Esophagus squamous epithelium (tissue), 5 donors: ENCODE data around the gene MBOAT2. TPM values are rescaled to one million over a fixed set of nuclear protein-coding genes. Genes with fewer than 3 reads are reported as not detected.
"Not testable (repeated sequence)": the region's sequence is repeated elsewhere in the genome, so short reads cannot be mapped to it uniquely, and the experiment has no call there.

Experiments used
- DNase-seq: peaks from one replicate; lab custom pipeline; 2025; lab: John Stamatoyannopoulos, UW
- H3K27ac ChIP-seq, 4 donors: fragments of 200-600 bp; sonication (generic); one replicate each; pipeline ENCODE4 v1.5.1; 2016 to 2019; ENCODE audit warnings: mild to moderate bottlenecking in 1 of 4
- H3K27me3 ChIP-seq, 4 donors: fragments of 200-600 bp; sonication (generic); 1 replicate in 3 of 4; 2 replicates in 1 of 4; pipeline versions ENCODE4 v1.5.1 to v1.6.0; 2017 to 2021; ENCODE audit warnings: antibody characterized with exemption in 1 of 4
- H3K36me3 ChIP-seq, 3 donors: fragments of 200-600 bp; sonication (generic); one replicate each; pipeline ENCODE4 v1.5.1; 2016 to 2019
- H3K4me1 ChIP-seq, 3 donors: fragments of 200-600 bp; sonication (generic); one replicate each; pipeline ENCODE4 v1.5.1; 2017 to 2019
- H3K4me3 ChIP-seq, 4 donors: fragments of 200-600 bp; sonication (generic); 1 replicate in 3 of 4; 2 replicates in 1 of 4; pipeline ENCODE4 v1.5.1; 2016 to 2019; ENCODE audit warnings: mild to moderate bottlenecking in 2 of 4, moderate library complexity in 1 of 4
- H3K9me3 ChIP-seq, 3 donors: fragments of 200-600 bp; sonication (generic); one replicate each; pipeline ENCODE4 v1.5.1; 2016 to 2019
- CTCF ChIP-seq, 6 experiments: fragments of 450-650 bp in 4 of 6; fragments of 200-600 bp in 2 of 6; sonication (generic) in 2 of 6; IDR thresholded peaks; one replicate each; pipeline ENCODE4 v1.5.1; 2016 to 2019; ENCODE audit warnings: antibody characterized with exemption in 6 of 6, mild to moderate bottlenecking in 4 of 6, moderate library complexity in 4 of 6
- POLR2A ChIP-seq, 4 donors: fragments of 450-650 bp; IDR thresholded peaks; one replicate each; pipeline ENCODE4 v1.6.1; 2017; ENCODE audit warnings: antibody characterized with exemption in 4 of 4, mild to moderate bottlenecking in 4 of 4, moderate library complexity in 3 of 4
- WGBS, 2 donors: methylation state at CpG; one replicate each; pipeline ENCODE4 v1.1.5; 2018; 5-methylcytosine and 5-hydroxymethylcytosine counted together
- intact Hi-C: fragments of 100-400 bp; cut with DNase I; formaldehyde crosslinking; loops from one replicate; pipeline ENCODE4 v1.15.0; 2022
- total RNA-seq, 4 donors: library from RNA; depleted of rRNA; stranded (reverse); fragments of >200 nt; gene quantifications; one replicate each; pipeline ENCODE4 v1.1.0, GENCODE V29; 2016
- donor health status: DM: yes; HTN: yes; CAD: no.

MBOAT2 gene
- total RNA-seq, 4 donors from 2014 or later, result 56.6 to 110 (median 73.1) TPM

DNA sequence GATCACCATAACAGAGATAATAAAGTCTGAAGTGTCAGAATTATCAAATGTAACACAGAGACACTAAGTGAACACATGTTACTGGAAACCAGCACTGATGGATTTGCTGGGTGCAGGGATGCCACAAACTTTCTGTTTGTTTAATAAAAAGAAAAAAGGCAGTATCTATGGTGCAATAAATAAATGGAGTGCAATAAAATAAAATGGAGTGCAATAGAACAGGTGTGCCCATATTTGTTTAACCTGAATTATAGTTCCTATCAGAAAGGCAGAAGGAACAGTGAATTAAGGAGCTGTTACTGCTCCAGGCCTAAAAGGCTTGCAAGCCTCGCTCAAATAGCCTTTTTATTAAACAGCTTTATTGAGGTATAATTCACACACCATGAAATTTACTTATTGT is 85.1 kb downstream of the MBOAT2 start:
- H3K4me3 ChIP-seq, result no peak overlapping the region
- no peaks in the 10 kb centered on the region for H3K36me3 ChIP-seq
- intact Hi-C loops, result no loop called here
- no peaks in the 10 kb centered on the region for H3K4me1 ChIP-seq
- DNase-seq, result no peak
- TF ChIP-seq POLR2A (IDR thresholded peaks at IDR 0.05) (no peak), CTCF (IDR thresholded peaks at IDR 0.05) (no peak)
- no peak overlapping the region for H3K27ac ChIP-seq
- no peaks in the 10 kb centered on the region for H3K9me3 ChIP-seq
- no peaks in the 10 kb centered on the region for H3K27me3 ChIP-seq
- WGBS, 2 donors, result 76 to 92% methylated on average over 1 of the region's 1 CpG

- Histone ChIP-seq H3K4me1 (no peaks in the 10 kb centered on the region), H3K27me3 (no peaks in the 10 kb centered on the region), H3K27ac (no peak overlapping the region), H3K36me3 (peaks cover 0 to 5% (median 0%) of the 10 kb centered on the region in 3 donors), H3K9me3 (peaks cover 0 to 9% (median 4%) of the 10 kb centered on the region in 3 donors), H3K4me3 (no peak overlapping the region)
- intact Hi-C loops, result no loop called here
- 94 to 99% methylated on average over 4 of the region's 4 CpGs for WGBS, 2 donors
- TF ChIP-seq POLR2A (IDR thresholded peaks at IDR 0.05) (no peak), CTCF (IDR thresholded peaks at IDR 0.05) (no peak)
- DNase-seq, result no peak
Observed at GRCh38 chr2:8915941-8916340, 87.5 kb downstream of the MBOAT2 start.

DNA sequence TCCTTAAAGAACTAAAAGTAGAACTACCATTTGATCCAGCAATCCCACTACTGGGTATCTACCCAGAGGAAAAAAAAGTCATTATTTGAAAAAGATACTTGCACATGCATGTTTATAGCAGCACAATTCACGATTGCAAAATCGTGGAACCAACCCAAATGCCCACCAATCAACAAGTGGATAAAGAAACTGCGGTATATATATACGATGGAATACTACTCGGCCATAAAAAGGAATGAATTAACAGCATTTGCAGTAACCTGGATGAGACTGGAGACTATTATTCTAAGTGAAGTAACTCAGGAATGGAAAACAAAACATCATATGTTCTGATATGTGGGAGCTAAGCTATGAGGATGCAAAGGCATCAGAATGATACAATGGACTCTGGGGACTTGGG is 89.7 kb downstream of the MBOAT2 start:
- H3K36me3 ChIP-seq, H3K4me1 ChIP-seq, H3K27me3 ChIP-seq, H3K27ac ChIP-seq, intact Hi-C loops, H3K4me3 ChIP-seq, H3K9me3 ChIP-seq, DNase-seq: not testable (repeated sequence)
- 86 to 89% methylated on average over 5 of the region's 5 CpGs for WGBS, 2 donors

DNA sequence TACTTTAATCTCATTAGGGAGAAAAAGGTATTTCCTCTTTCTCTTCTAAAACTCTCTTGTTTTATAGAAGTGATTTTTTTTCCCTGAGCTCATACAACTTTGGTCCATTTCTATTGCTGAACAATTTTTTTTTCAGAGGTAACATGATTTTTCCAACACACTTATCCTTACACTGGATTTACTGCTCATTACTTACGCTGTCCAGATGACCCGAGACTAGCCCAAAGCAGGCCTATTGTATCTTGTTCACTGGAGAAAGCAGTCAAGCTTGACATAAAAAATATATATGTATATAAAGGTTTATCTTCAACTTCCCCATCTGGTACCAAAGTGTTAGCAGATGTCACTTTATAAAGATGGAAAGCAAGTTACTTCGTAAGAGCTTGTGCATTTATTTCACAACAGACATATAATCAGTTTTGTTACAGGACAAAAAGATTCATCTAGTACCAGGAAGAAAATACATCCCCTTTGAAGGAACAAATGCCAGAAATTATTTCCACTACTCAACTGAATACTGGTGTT is 95.7 kb downstream of the MBOAT2 start:
- Histone ChIP-seq H3K27me3 (no peaks in the 10 kb centered on the region), H3K9me3 (peaks cover 0 to 9% (median 4%) of the 10 kb centered on the region in 3 donors), H3K4me3 (no peak overlapping the region), H3K27ac (no peak overlapping the region), H3K4me1 (no peaks in the 10 kb centered on the region), H3K36me3 (peaks cover 0 to 28% (median 0%) of the 10 kb centered on the region in 3 donors)
- DNase-seq, result no peak
- 94 to 95% methylated on average over 3 of the region's 3 CpGs for WGBS, 2 donors
- TF ChIP-seq POLR2A (IDR thresholded peaks at IDR 0.05), result no peak
- no peak for TF ChIP-seq CTCF (IDR thresholded peaks at IDR 0.05)
- intact Hi-C loops, result no loop called here

GRCh38 chr2:8903924-8904323 is 99.6 kb downstream of the MBOAT2 start:
- H3K9me3 ChIP-seq, H3K27me3 ChIP-seq, DNase-seq, H3K4me1 ChIP-seq, H3K27ac ChIP-seq, intact Hi-C loops, H3K4me3 ChIP-seq: not testable (repeated sequence)
- H3K36me3 ChIP-seq, result peaks cover 0 to 45% (median 0%) of the 10 kb centered on the region in 3 donors
- 84 to 94% methylated on average over 6 to 7 of the region's 7 CpGs for WGBS, 2 donors

GRCh38 chr2:8902757-8903156 is 100.7 kb downstream of the MBOAT2 start:
- WGBS, 2 donors, result 91 to 100% methylated on average over 7 of the region's 7 CpGs
- DNase-seq, H3K27ac ChIP-seq, intact Hi-C loops, H3K4me1 ChIP-seq, H3K27me3 ChIP-seq, H3K4me3 ChIP-seq, H3K9me3 ChIP-seq: not testable (repeated sequence)
- peaks cover 0 to 38% (median 0%) of the 10 kb centered on the region in 3 donors for H3K36me3 ChIP-seq

DNA sequence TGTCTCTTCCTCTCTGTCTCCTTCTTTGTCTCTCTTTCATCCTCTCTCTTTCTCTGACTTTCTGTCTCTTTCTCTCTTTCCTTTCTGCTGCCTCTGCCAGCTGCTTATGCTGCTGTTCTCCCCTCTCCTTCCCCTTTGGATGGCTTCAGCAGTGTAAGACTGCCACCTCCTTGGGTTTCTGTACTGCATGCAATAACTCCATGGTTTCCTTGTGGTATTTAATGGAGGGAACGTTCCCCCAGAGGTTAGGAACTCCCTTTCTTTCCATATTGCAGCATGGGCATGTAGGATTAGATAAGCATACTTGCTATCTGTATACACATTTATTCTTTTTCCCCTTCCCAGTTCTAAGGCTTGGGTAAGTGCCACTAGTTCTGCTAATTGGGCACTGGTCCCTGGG is 106.3 kb downstream of the MBOAT2 start:
- 56 to 71% methylated on average over 1 of the region's 1 CpG for WGBS, 2 donors

GRCh38 chr2:8896671-8897070 is 106.8 kb downstream of the MBOAT2 start:
- WGBS, 2 donors, result 66 to 72% methylated on average over 5 of the region's 5 CpGs
- H3K27ac ChIP-seq, H3K27me3 ChIP-seq, H3K4me3 ChIP-seq, H3K9me3 ChIP-seq, intact Hi-C loops, DNase-seq, H3K4me1 ChIP-seq: not testable (repeated sequence)
- peaks cover 0 to 36% (median 0%) of the 10 kb centered on the region in 3 donors for H3K36me3 ChIP-seq

More for the DNA sequence above, 106.3 kb downstream of the MBOAT2 start:
- peaks cover 0 to 41% (median 0%) of the 10 kb centered on the region in 3 donors for H3K36me3 ChIP-seq
- H3K9me3 ChIP-seq, H3K4me3 ChIP-seq, DNase-seq, H3K4me1 ChIP-seq, H3K27ac ChIP-seq, H3K27me3 ChIP-seq, intact Hi-C loops: not testable (repeated sequence)

DNA sequence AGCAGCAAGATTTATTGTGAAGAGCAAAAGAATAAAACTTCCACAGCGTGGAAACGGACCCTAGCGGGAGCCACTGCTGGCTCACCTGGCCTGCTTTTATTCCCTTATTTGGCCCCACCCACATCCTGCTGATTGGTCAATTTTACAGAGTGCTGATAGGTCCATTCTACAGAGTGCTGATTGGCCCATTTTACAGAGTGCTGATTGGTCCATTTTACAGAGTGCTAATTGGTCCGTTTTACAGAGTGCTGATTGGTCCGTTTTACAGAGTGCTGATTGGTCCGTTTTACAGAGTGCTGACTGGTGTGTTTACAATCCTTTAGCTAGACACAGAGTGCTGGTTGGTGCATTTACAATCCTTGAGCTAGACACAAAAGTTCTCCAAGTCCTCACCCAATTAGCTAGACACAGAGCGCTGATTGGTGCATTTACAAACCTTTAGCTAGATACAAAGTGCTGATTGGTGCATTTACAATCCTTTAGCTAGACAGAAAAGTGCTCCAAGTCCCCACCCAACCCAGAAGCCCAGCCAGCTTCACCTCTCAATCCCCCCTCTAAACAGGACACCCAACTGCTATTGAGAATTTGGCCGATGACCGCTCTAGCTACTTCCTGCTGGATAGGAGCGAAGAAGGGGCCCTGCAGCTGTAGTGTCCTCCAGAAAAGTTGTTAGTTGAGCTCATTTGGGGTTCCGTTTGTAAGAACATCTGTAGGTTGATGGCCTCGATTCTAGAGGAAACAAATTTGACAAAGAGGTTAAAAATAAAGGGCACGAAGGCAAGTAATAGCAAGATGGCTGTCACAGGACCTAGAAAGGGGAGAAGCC is 108.2 kb downstream of the MBOAT2 start:
- H3K27ac ChIP-seq, H3K27me3 ChIP-seq, intact Hi-C loops: not testable (repeated sequence)

More for the DNA sequence above, 108.2 kb downstream of the MBOAT2 start:
- H3K4me3 ChIP-seq, DNase-seq, H3K4me1 ChIP-seq, H3K9me3 ChIP-seq: not testable (repeated sequence)
- 89 to 94% methylated on average over 10 to 12 of the region's 13 CpGs for WGBS, 2 donors
- peaks cover 0 to 28% (median 0%) of the 10 kb centered on the region in 3 donors for H3K36me3 ChIP-seq
